GM19193 (cell line): Measurements from ENCODE around the gene IL31RA.

ENCODE experiments used
- POLR2A ChIP-seq: IDR thresholded peaks from 4 replicates; pipeline ENCODE4 v1.6.1; 2011; ENCODE audit not compliant: insufficient read depth, insufficient read length; ENCODE audit errors: extremely low read depth

The IL31RA gene

GRCh38 chr5:55908804-55909203 is 57.6 kb downstream of the IL31RA start:
- TF ChIP-seq POLR2A: no peak

- no peak for TF ChIP-seq POLR2A
Observed at GRCh38 chr5:55911784-55912653, 60.9 kb downstream of the IL31RA start.

- no peak for TF ChIP-seq POLR2A
Observed at GRCh38 chr5:55913466-55914413, 62.6 kb downstream of the IL31RA start.

DNA sequence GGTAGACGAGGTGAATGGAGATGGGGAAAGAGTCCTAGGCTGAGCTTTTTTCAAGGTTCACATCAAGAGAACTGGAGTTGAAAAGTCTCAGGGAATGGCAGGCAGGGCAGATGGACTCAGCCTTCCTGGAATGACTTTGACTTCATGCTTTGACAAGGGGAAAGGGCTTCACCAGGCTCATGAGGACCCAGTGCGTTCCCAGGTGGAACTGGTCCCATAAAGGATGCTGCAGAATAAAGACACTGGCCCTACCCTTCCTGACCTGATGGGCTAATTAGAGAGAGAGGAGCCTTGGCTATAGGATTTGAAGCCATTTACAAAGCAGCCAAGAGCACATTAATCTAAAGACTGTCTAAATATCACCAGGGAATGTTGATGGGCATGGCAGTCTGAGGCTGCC is 63.8 kb downstream of the IL31RA start:
- TF ChIP-seq POLR2A: no peak

DNA sequence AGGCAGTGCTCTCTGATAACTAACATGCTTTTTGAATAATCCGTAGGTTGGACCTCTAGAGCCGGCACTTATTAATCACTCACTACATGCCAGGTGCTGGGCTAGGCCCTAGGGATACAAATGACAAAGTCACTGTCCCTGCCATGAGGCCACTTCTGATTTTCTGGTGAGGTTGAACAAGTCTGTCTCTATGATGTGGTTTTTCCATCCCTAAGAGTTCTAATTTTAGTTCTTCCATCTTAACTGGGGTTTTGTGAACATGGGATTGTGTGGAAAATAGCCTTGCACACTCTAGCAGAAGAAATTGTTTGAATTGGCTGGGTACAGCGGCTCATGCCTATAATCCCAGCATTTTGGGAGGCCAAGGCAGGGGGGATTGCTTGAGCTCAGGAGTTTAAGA is 64.6 kb downstream of the IL31RA start:
- no peak for TF ChIP-seq POLR2A

DNA sequence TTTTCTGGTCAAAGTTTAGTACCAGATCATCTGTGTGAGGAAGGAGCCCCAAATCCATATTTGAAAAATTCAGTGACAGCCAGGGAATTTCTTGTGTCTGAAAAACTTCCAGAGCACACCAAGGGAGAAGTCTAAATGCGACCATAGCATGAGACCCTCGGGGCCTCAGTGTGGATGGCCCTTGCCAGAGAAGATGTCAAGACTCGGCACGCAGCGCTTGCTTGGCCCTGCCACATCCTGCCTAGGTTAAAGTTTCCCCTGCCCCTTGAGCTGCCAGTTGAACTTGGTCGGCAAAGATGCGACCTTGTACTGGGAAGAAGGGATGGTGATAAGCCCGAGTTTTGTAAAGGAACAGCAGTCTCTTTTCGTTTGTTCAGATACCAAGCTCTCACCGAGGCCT is 65.8 kb downstream of the IL31RA start:
- TF ChIP-seq POLR2A: no peak

DNA sequence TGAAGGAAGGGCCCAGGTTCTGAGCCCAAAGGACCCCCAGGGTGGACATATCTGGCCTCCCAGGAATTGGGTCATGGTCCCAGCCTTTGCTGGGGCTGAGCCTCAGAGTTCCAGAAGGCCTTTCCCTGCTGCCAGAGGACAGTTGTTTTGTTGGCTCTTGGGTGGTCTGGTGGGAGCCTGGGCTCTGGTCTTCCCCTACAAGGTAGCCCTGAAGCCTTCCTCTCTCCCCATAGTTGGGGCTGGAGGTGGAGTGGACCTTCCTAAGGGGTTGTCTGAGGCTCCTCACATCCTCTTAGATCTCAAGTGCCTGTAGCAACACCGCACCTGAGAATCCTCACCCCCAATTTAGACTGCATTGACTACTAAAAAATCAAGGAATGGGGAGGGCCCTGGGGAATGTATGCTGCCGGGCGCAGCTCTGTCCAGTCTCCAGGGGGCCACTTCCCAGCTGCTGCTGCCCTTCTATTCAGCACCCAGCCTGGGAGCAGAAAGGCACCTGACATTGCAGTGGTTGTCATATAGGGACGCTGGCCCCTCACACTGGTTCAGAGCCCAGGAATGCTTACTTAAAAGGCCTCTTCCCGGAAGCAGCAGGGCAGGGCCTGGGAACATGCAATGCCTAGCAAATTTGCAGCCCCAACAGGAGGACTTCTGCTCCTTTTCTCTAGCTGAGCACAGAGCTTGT is 66.4 kb downstream of the IL31RA start:
- no peak for TF ChIP-seq POLR2A

DNA sequence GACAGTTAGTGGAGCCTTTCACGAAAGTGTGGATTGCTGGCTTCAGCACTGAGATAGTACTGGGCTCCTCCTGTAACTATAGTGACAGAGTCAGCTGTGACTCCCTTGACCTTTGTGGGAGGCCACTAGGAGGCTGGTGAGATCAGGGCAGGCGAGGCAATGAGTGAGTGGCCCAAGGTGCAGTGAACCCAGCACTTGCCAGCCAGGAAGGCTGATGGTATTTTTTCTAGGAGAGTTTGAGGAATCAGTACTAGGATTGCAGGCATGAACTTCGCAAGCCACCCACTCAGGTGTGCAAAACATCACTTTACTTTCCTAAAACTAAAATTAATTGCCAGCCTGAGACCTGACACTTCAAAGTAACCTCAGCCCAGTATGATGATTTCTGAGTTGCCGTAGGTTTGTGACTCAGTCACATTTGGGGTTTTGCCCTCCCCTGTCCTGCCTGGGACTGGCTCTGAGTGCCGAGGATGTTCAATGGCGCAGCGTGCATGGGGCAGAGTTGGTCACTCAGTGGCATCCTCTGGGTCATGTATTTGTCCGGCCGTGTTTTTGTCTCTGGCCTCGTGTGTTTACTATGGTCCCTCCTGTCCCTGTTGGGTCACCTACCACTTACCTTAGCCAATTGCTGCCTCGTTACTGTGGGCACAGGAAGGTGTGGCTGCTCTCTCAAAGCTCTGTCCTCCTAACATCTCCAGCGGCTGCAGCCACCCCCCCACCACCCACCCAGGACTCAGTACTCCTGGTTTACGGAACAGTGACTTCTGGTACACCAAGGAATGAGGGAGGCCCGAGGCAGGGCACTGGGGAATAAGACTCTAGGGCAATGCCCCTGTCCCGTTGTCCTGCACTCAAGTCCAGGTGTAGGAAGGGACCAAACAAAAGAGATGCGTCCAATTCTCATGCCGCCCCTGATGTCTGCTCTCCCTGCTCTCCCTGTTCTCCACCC is 67.2 kb downstream of the IL31RA start:
- TF ChIP-seq POLR2A: no peak

DNA sequence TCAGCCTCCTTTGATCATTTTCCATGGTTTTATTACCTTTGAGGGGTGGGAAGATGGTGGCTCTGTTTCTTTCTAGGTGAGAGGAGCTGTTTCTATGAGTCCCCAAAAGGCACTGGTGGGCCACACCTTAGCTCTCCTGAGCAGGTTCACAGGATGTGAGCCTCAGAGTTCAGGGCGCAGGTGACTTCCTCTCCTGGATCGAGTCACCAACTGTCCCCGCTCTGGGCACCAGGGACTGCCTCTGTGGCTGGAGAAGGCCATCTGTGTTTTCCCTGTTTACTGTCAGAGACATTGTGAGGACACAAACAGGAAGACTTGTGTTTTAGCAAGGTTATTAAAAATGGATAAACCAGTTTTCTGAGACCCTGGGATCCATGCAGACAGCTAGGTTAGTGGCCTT is 68.5 kb downstream of the IL31RA start:
- no peak for TF ChIP-seq POLR2A

DNA sequence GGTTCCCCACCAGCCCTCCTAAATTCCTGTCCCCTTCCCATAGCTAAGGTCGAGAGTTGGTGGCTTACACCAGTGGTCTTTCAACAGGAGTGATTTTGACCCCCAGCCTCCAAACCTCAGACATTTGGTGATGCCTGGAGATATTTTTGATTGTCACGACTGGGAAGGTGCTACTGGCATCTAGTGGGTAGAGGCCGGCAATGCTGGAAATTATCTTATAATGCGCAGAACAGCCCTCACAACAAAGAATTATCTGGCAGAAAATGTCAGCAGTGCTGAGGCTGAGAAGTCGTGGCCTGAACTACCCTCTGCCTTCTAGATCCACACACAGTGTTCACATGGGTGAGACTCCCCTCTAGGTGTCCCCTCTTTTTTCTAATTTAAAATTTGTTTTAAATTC is 69.6 kb downstream of the IL31RA start:
- no peak for TF ChIP-seq POLR2A

- TF ChIP-seq POLR2A: no peak
Observed at GRCh38 chr5:55921617-55922016, 70.5 kb downstream of the IL31RA start.

DNA sequence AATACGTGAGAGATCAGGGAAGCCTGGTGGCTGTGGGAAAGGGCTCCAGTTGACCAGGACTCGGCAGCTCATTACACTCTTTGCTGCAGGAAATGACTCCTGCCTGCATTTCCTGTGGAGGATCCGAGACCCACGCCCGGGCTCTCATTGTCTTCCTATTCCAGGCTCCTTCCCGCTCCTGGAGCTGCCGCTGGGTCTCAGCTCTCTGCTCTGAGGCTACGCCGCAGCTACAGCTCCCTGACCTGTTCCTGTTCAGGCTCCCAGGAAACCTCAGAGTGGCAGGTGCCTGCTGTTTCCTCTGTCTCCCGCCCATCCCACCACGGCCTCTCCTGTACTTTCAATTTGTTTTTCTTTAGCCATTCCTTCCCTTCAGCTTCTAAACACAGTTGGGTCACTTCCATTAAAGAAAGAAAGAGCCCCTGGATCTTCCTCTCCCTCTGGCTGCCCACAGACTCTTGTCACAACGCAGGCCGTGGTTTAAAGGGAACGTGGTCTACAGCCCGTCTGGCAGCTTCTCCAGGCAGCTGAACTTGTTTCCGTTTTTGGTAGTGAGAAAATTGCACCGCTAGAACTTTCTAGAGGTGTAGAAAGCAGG is 72.1 kb downstream of the IL31RA start:
- TF ChIP-seq POLR2A: no peak

GRCh38 chr5:55923865-55924500 is 72.8 kb downstream of the IL31RA start:
- TF ChIP-seq POLR2A: no peak
